IMR-90 (cell line): ENCODE measurements around the gene SLC7A6.

Source experiments
- FOS ChIP-seq: fragments of 150-350 bp; IDR thresholded peaks from 2 replicates; pipeline ENCODE4 v1.6.1; 2016; ENCODE audit warnings: low read depth, low read length
- MAFK ChIP-seq: IDR thresholded peaks from 2 replicates; pipeline ENCODE4 v1.6.1; 2012; ENCODE audit warnings: low read depth, low read length, improper control_type of control experiment
- MXI1 ChIP-seq: IDR thresholded peaks from 2 replicates; pipeline ENCODE4 v1.6.1; 2012; ENCODE audit warnings: low read depth, mild to moderate bottlenecking, low read length, moderate library complexity, borderline replicate concordance
- RAD21 ChIP-seq: IDR thresholded peaks from 2 replicates; pipeline ENCODE4 v1.6.1; 2012; ENCODE audit warnings: low read length, improper control_type of control experiment
- TF ChIP-seq, protein P1 (sequence below): fragments of 150-350 bp; IDR thresholded peaks from 2 replicates; pipeline ENCODE4 v1.6.1; 2017; ENCODE audit warnings: mild to moderate bottlenecking, antibody characterized with exemption, low read length, low read depth
- TF ChIP-seq, protein P2 (sequence below): conservative IDR thresholded peaks from 2 replicates; pipeline ENCODE4 v1.5.1; 2012; ENCODE audit warnings: mild to moderate bottlenecking, low read depth, low read length, improper control_type of control experiment
- TF ChIP-seq, protein P3 (sequence below): fragments of 150-350 bp; IDR thresholded peaks from 2 replicates; pipeline ENCODE4 v1.6.1; 2016; ENCODE audit warnings: low read depth, mild to moderate bottlenecking, low read length, moderate library complexity, borderline replicate concordance

DNA sequence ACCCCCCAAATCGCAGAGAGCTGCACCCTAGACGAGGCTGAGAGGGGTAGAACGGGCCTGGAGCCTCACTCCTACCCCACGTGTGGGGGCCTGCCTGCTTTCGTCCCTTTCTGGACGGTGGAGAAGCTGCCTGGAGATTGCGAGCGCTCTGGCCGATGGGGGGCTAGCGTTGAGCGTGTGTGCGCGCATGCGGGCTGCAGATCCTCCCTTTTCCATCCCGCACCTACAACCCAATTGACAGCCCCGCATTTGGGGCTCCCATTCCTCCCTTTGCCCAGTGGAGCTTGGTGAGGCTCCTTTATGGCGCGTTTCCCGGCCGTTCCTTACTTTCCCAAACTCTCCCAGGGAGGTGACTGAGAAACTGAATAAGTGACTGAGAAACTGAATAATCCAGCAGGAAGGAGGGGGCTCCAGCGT is 27.5 kb upstream of the SLC7A6 start:
- TF ChIP-seq, protein P1, sequence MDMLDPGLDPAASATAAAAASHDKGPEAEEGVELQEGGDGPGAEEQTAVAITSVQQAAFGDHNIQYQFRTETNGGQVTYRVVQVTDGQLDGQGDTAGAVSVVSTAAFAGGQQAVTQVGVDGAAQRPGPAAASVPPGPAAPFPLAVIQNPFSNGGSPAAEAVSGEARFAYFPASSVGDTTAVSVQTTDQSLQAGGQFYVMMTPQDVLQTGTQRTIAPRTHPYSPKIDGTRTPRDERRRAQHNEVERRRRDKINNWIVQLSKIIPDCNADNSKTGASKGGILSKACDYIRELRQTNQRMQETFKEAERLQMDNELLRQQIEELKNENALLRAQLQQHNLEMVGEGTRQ = no peak
- TF ChIP-seq MAFK = no peak
- no peak for TF ChIP-seq RAD21
- no peak; the same call in 1 of the 2 replicates for TF ChIP-seq MXI1
- TF ChIP-seq FOS = no peak; the same call in 1 of the 2 replicates
- TF ChIP-seq, protein P2, sequence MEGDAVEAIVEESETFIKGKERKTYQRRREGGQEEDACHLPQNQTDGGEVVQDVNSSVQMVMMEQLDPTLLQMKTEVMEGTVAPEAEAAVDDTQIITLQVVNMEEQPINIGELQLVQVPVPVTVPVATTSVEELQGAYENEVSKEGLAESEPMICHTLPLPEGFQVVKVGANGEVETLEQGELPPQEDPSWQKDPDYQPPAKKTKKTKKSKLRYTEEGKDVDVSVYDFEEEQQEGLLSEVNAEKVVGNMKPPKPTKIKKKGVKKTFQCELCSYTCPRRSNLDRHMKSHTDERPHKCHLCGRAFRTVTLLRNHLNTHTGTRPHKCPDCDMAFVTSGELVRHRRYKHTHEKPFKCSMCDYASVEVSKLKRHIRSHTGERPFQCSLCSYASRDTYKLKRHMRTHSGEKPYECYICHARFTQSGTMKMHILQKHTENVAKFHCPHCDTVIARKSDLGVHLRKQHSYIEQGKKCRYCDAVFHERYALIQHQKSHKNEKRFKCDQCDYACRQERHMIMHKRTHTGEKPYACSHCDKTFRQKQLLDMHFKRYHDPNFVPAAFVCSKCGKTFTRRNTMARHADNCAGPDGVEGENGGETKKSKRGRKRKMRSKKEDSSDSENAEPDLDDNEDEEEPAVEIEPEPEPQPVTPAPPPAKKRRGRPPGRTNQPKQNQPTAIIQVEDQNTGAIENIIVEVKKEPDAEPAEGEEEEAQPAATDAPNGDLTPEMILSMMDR = no peak
- TF ChIP-seq, protein P3, sequence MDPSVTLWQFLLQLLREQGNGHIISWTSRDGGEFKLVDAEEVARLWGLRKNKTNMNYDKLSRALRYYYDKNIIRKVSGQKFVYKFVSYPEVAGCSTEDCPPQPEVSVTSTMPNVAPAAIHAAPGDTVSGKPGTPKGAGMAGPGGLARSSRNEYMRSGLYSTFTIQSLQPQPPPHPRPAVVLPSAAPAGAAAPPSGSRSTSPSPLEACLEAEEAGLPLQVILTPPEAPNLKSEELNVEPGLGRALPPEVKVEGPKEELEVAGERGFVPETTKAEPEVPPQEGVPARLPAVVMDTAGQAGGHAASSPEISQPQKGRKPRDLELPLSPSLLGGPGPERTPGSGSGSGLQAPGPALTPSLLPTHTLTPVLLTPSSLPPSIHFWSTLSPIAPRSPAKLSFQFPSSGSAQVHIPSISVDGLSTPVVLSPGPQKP = no peak
